SK-N-SH treated with all-trans-retinoic acid at 6 μM for 48 hours (cell line): ENCODE results near the gene AMPH.

Source experiments
- ATAC-seq: fragments of 200-7000 bp; cut with Tn5 transposase; 3 replicates; pipeline ENCODE4 v1.9.1; 2020; ENCODE audit warnings: mild to moderate bottlenecking, moderate library complexity
- ARNTL ChIP-seq: fragments of 450-650 bp; formaldehyde crosslinking; IDR thresholded peaks from 2 replicates; pipeline ENCODE4 v1.5.0; 2020; ENCODE audit warnings: low read depth, mild to moderate bottlenecking, moderate library complexity, borderline replicate concordance
- CREB5 ChIP-seq: fragments of 250-450 bp; sonication (Bioruptor Pico); IDR thresholded peaks from 2 replicates; pipeline ENCODE4 v1.5.1; 2020; ENCODE audit warnings: low read depth, mild to moderate bottlenecking, moderate library complexity
- CSDC2 ChIP-seq: fragments of 250-450 bp; sonication (Bioruptor Pico); IDR thresholded peaks from 2 replicates; pipeline ENCODE4 v1.5.0; 2020; ENCODE audit warnings: mild to moderate bottlenecking, moderate library complexity
- CSRNP3 ChIP-seq: fragments of 250-450 bp; sonication (Bioruptor Pico); IDR thresholded peaks from 2 replicates; pipeline ENCODE4 v1.5.1; 2021; ENCODE audit warnings: mild to moderate bottlenecking, moderate library complexity
- ESRRG ChIP-seq: fragments of 250-450 bp; sonication (Bioruptor Pico); IDR thresholded peaks from 2 replicates; pipeline ENCODE4 v1.6.1; 2021; ENCODE audit warnings: mild to moderate bottlenecking
- GLIS3 ChIP-seq: fragments of 250-450 bp; sonication (Bioruptor Pico); IDR thresholded peaks from 2 replicates; pipeline ENCODE4 v1.5.0; 2020; ENCODE audit warnings: mild to moderate bottlenecking, moderate library complexity
- OSR1 ChIP-seq: fragments of 250-450 bp; sonication (Bioruptor Pico); IDR thresholded peaks from 2 replicates; pipeline ENCODE4 v1.8.0; 2022; ENCODE audit warnings: moderate library complexity, mild to moderate bottlenecking, inconsistent platforms
- PATZ1 ChIP-seq: fragments of 250-450 bp; sonication (Bioruptor Pico); IDR thresholded peaks from 2 replicates; pipeline ENCODE4 v1.8.0; 2020; ENCODE audit warnings: mild to moderate bottlenecking, moderate library complexity, borderline replicate concordance
- POU6F1 ChIP-seq: fragments of 250-450 bp; sonication (Bioruptor Pico); IDR thresholded peaks from 2 replicates; pipeline ENCODE4 v1.8.0; 2021; ENCODE audit warnings: low read depth, mild to moderate bottlenecking, moderate library complexity, borderline replicate concordance
- PPARA ChIP-seq: fragments of 250-450 bp; sonication (Bioruptor Pico); IDR thresholded peaks from 2 replicates; pipeline ENCODE4 v1.5.0; 2020; ENCODE audit warnings: mild to moderate bottlenecking, borderline replicate concordance
- RARB ChIP-seq: fragments of 250-450 bp; sonication (Bioruptor Pico); IDR thresholded peaks from 2 replicates; pipeline ENCODE4 v1.8.0; 2021; ENCODE audit warnings: mild to moderate bottlenecking, moderate library complexity
- SNAI2 ChIP-seq: fragments of 250-450 bp; sonication (Bioruptor Pico); IDR thresholded peaks from 2 replicates; pipeline ENCODE4 v1.5.0; 2020; ENCODE audit warnings: mild to moderate bottlenecking, moderate library complexity
- TSHZ2 ChIP-seq: fragments of 250-450 bp; sonication (Bioruptor Pico); IDR thresholded peaks from 2 replicates; pipeline ENCODE4 v1.5.0; 2020; ENCODE audit warnings: mild to moderate bottlenecking, moderate library complexity
- ZC3H10 ChIP-seq: fragments of 250-450 bp; sonication (Bioruptor Pico); IDR thresholded peaks from 2 replicates; pipeline ENCODE4 v1.5.1; 2021; ENCODE audit warnings: mild to moderate bottlenecking, moderate library complexity
- ZFP3 ChIP-seq: fragments of 250-450 bp; sonication (Bioruptor Pico); IDR thresholded peaks from 2 replicates; pipeline ENCODE4 v1.5.0; 2020; ENCODE audit warnings: mild to moderate bottlenecking, moderate library complexity
- ZFP30 ChIP-seq: fragments of 450-650 bp; formaldehyde crosslinking; IDR thresholded peaks from 2 replicates; pipeline ENCODE4 v1.5.0; 2022; ENCODE audit warnings: mild to moderate bottlenecking, moderate library complexity
- ZNF565 ChIP-seq: fragments of 450-650 bp; formaldehyde crosslinking; conservative IDR thresholded peaks from 2 replicates; pipeline ENCODE4 v1.5.0; 2020; ENCODE audit warnings: low read depth, mild to moderate bottlenecking, moderate library complexity
- ZNF70 ChIP-seq: fragments of 450-650 bp; formaldehyde crosslinking; IDR thresholded peaks from 2 replicates; pipeline ENCODE4 v1.5.0; 2020; ENCODE audit warnings: mild to moderate bottlenecking, moderate library complexity

AMPH gene

GRCh38 chr7:38448054-38448453 lies 183.1 kb downstream of the AMPH start:
- no peak for TF ChIP-seq POU6F1 (CRISPR knock-in tag)
- TF ChIP-seq ESRRG (CRISPR knock-in tag) = no peak
- TF ChIP-seq ZNF70 (CRISPR knock-in tag) = no peak
- TF ChIP-seq TSHZ2 (CRISPR knock-in tag) = no peak
- no peak for TF ChIP-seq ZFP3 (CRISPR knock-in tag)
- TF ChIP-seq, all 23 proteins: peak for 0
- ATAC-seq = no peak

GRCh38 chr7:38438970-38439369 lies 192.2 kb downstream of the AMPH start:
- no peak for TF ChIP-seq ZC3H10 (CRISPR knock-in tag)
- TF ChIP-seq ZNF565 (CRISPR knock-in tag) = no peak
- TF ChIP-seq ARNTL (CRISPR knock-in tag) = no peak
- TF ChIP-seq GLIS3 = no peak
- no peak for TF ChIP-seq PATZ1 (CRISPR knock-in tag)
- TF ChIP-seq TSHZ2 (CRISPR knock-in tag) = no peak
- no peak for TF ChIP-seq OSR1 (CRISPR knock-in tag)
- no peak for ATAC-seq

GRCh38 chr7:38432671-38433070 lies 198.5 kb downstream of the AMPH start:
- ATAC-seq = no peak
- TF ChIP-seq RARB (CRISPR knock-in tag) (no peak), CSRNP3 (no peak), ZFP30 (CRISPR knock-in tag) (no peak), CSDC2 (CRISPR knock-in tag) (no peak), OSR1 (CRISPR knock-in tag) (no peak), SNAI2 (CRISPR knock-in tag) (no peak), ZNF70 (CRISPR knock-in tag) (no peak), ZFP3 (CRISPR knock-in tag) (no peak), GLIS3 (no peak)

- ATAC-seq = no peak
- TF ChIP-seq SNAI2 (CRISPR knock-in tag) (no peak), ZFP3 (CRISPR knock-in tag) (no peak), RARB (CRISPR knock-in tag) (no peak), ZFP30 (CRISPR knock-in tag) (no peak), PATZ1 (CRISPR knock-in tag) (no peak), CREB5 (CRISPR knock-in tag) (no peak), PPARA (CRISPR knock-in tag) (no peak), TSHZ2 (CRISPR knock-in tag) (no peak), GLIS3 (no peak)
Measured at GRCh38 chr7:38432080-38432479, 199.1 kb downstream of the AMPH start.
